ENCODE results near the gene SAT2. TPM values are rescaled to one million over a fixed set of nuclear protein-coding genes. Genes with fewer than 3 reads are reported as not detected.

The SAT2 gene
- total and polyA plus RNA-seq, 2 of the 13 experiments (the other 11 are each of a cell fraction or from before 2014, with no cell fraction given): 37.6 to 93.7 TPM

DNA sequence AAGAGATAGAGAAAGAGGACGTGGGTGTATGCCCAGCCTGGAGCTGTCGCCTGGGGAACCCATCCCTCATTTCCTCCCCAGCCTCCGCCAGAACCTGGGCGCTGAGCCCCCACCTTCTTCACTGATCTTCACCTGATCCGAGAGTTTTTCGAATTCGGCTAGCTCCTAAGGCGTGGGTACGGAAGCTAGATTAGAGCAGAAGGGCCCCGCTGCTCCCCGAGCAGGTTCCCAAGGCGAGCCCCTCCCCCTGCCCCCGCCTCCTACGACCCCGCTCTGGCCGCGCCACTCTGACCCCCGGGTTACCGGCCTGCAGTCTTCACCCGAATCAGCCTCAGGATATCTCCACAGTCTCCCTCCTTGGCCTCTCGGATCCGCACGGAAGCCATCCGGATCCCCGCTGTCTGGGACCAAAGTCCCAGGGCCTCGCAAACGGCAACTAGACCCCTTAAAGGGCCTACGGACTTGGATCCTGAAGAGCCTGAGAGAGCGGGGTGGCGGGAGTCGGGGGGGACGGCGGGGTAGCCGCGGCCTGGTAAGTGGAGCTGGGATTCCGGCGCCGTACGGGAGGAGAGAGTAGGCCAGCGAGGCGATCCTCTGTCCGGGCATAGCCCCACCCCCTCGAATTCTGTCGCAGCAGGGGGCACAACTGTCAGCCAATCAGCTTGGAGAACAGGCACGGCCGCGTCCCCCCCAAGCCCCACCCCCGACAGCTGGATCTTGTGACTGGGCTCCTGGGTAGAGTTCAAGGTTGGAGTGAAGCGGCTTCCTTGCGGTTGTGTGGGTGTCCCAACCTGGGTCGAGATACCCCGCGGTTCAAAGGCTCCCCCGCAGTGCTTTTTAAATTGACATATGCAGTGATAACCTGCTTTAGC is at the start of gene SAT2 (continued):
- TF ChIP-seq, protein P1, sequence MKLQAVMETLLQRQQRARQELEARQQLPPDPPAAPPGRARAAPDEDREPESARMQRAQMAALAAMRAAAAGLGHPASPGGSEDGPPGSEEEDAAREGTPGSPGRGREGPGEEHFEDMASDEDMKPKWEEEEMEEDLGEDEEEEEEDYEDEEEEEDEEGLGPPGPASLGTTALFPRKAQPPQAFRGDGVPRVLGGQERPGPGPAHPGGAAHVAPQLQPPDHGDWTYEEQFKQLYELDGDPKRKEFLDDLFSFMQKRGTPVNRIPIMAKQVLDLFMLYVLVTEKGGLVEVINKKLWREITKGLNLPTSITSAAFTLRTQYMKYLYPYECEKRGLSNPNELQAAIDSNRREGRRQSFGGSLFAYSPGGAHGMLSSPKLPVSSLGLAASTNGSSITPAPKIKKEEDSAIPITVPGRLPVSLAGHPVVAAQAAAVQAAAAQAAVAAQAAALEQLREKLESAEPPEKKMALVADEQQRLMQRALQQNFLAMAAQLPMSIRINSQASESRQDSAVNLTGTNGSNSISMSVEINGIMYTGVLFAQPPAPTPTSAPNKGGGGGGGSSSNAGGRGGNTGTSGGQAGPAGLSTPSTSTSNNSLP (IDR thresholded peaks at IDR 0.05; ENCODE audit: low read depth, low read length): no peak; the same call in 1 of the 2 replicates
- TF ChIP-seq MEIS2 (CRISPR knock-in tag; IDR thresholded peaks at IDR 0.05) (peak; percentile 68; the same call in 1 of the 2 replicates), DBP (CRISPR knock-in tag; IDR thresholded peaks at IDR 0.05; ENCODE audit: not compliant biosample characterization) (no peak), MED1 (CRISPR knock-in tag; IDR thresholded peaks at IDR 0.05) (peak; percentile 72), MEF2D (CRISPR knock-in tag; IDR thresholded peaks at IDR 0.05) (peak; percentile 59; the same call in 1 of the 2 replicates), WIZ (CRISPR knock-in tag; IDR thresholded peaks at IDR 0.05) (no peak), ZNF720 (CRISPR knock-in tag; IDR thresholded peaks at IDR 0.05) (no peak), NFAT5 (CRISPR knock-in tag; IDR thresholded peaks at IDR 0.05) (peak; percentile 56; the same call in 1 of the 2 replicates), ZNF282 (IDR thresholded peaks at IDR 0.05; ENCODE audit: partially characterized antibody) (no peak), ZSCAN21 (CRISPR knock-in tag; IDR thresholded peaks at IDR 0.05; ENCODE audit: borderline replicate concordance) (no peak), PHF5A (CRISPR knock-in tag; IDR thresholded peaks at IDR 0.05; ENCODE audit: low read depth, unreplicated experiment) (no peak), PHF20 (CRISPR knock-in tag; IDR thresholded peaks at IDR 0.05) (no peak), ZNF205 (CRISPR knock-in tag; IDR thresholded peaks at IDR 0.05) (0 out of 2 replicates have a peak, but pooled peaks have one; percentile 33), ZNF839 (CRISPR knock-in tag; IDR thresholded peaks at IDR 0.05; ENCODE audit: borderline replicate concordance) (no peak), ZNF570 (CRISPR knock-in tag; IDR thresholded peaks at IDR 0.05; ENCODE audit: borderline replicate concordance) (no peak), MIXL1 (CRISPR knock-in tag; IDR thresholded peaks at IDR 0.05) (no peak), CCAR2 (optimal IDR thresholded peaks at IDR 0.05; ENCODE audit: low read depth, low read length) (peak; percentile 16)
- TF ChIP-seq, protein P2, sequence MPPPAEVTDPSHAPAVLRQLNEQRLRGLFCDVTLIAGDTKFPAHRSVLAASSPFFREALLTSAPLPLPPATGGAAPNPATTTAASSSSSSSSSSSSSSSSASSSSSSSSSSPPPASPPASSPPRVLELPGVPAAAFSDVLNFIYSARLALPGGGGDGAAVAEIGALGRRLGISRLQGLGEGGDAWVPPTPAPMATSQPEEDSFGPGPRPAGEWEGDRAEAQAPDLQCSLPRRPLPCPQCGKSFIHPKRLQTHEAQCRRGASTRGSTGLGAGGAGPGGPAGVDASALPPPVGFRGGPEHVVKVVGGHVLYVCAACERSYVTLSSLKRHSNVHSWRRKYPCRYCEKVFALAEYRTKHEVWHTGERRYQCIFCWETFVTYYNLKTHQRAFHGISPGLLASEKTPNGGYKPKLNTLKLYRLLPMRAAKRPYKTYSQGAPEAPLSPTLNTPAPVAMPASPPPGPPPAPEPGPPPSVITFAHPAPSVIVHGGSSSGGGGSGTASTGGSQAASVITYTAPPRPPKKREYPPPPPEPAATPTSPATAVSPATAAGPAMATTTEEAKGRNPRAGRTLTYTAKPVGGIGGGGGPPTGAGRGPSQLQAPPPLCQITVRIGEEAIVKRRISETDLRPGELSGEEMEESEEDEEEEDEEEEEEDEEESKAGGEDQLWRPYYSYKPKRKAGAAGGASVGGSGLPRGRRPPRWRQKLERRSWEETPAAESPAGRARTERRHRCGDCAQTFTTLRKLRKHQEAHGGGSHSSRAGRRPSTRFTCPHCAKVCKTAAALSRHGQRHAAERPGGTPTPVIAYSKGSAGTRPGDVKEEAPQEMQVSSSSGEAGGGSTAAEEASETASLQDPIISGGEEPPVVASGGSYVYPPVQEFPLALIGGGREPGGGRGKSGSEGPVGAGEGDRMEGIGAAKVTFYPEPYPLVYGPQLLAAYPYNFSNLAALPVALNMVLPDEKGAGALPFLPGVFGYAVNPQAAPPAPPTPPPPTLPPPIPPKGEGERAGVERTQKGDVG (CRISPR knock-in tag; IDR thresholded peaks at IDR 0.05; ENCODE audit: borderline replicate concordance): no peak

Data from HepG2 (cell line).